ENCODE results near the gene OTOP2. TPM values are rescaled to one million over a fixed set of nuclear protein-coding genes. Genes with fewer than 3 reads are reported as not detected.

The OTOP2 gene
- total RNA-seq, 1 experiment from 2014 or later = not detected

- Histone ChIP-seq H3K9me2 (replicated peaks; ENCODE audit: low read length) (no peaks in the 10 kb centered on the region), H3K4me3 (ENCODE audit: low read length) (no peak overlapping the region), H3K27me3 (ENCODE audit: low read length) (no peaks in the 10 kb centered on the region), H3K4me2 (ENCODE audit: low read length) (no peak overlapping the region), H3K9ac (ENCODE audit: low read length) (no peak overlapping the region), H2AFZ (ENCODE audit: low read length) (no peak overlapping the region), H4K20me1 (ENCODE audit: low read length) (no peaks in the 10 kb centered on the region), H3K27ac (ENCODE audit: low read length) (no peak overlapping the region), H3F3A (ENCODE audit: low read length, unreplicated experiment) (no peaks in the 10 kb centered on the region), H3K9me3 (ENCODE audit: low read length) (no peaks in the 10 kb centered on the region), H3K79me2 (ENCODE audit: low read length) (no peaks in the 10 kb centered on the region), H3K4me1 (ENCODE audit: insufficient read depth, low read length) (peaks cover 14% of the 10 kb centered on the region), H3K36me3 (ENCODE audit: low read depth, low read length) (no peaks in the 10 kb centered on the region)
- DNase-seq (no peak), ATAC-seq (peak; percentile 14; the same call in 1 of the 2 replicates)
- BruUV-seq (replicated peaks) = no TSS peak
- no peak for TF ChIP-seq EZH2phosphoT487 (IDR thresholded peaks at IDR 0.05; ENCODE audit: borderline replicate concordance, low read length)
- no peak for TF ChIP-seq EZH2 (IDR thresholded peaks at IDR 0.05; ENCODE audit: low read length, unreplicated experiment)
- no peak for TF ChIP-seq CTCF (conservative IDR thresholded peaks at IDR 0.05; ENCODE audit: low read depth, low read length)
- CTCF ChIA-PET = no interaction called here
- POLR2A ChIA-PET (ENCODE audit: unreplicated experiment) = no interaction called here
- intact Hi-C loops (cut with micrococcal nuclease) = no loop called here
These were observed 25.5 kb downstream of the OTOP2 start for GRCh38 chr17:74949455-74950115.

GRCh38 chr17:74950207-74950606 lies 26.1 kb downstream of the OTOP2 start:
- intact Hi-C loops (cut with micrococcal nuclease) = no loop called here
- CTCF ChIA-PET = no interaction called here
- TF ChIP-seq CTCF (conservative IDR thresholded peaks at IDR 0.05; ENCODE audit: low read depth, low read length) = no peak
- no peak for TF ChIP-seq EZH2phosphoT487 (IDR thresholded peaks at IDR 0.05; ENCODE audit: borderline replicate concordance, low read length)
- no peak for TF ChIP-seq EZH2 (IDR thresholded peaks at IDR 0.05; ENCODE audit: low read length, unreplicated experiment)

GRCh38 chr17:74951065-74951464 lies 27.0 kb downstream of the OTOP2 start:
- no peak for ATAC-seq
- Histone ChIP-seq H3K4me1 (ENCODE audit: insufficient read depth, low read length) (peaks cover 5% of the 10 kb centered on the region; the same call in 1 of the 2 replicates), H2AFZ (ENCODE audit: low read length) (no peak overlapping the region), H3K4me2 (ENCODE audit: low read length) (no peak overlapping the region), H3F3A (ENCODE audit: low read length, unreplicated experiment) (no peaks in the 10 kb centered on the region), H3K9me3 (ENCODE audit: low read length) (no peaks in the 10 kb centered on the region), H3K4me3 (ENCODE audit: low read length) (no peak overlapping the region), H3K36me3 (ENCODE audit: low read depth, low read length) (no peaks in the 10 kb centered on the region), H3K79me2 (ENCODE audit: low read length) (no peaks in the 10 kb centered on the region), H3K9ac (ENCODE audit: low read length) (no peak overlapping the region), H3K9me2 (replicated peaks; ENCODE audit: low read length) (no peaks in the 10 kb centered on the region), H3K27ac (ENCODE audit: low read length) (no peak overlapping the region), H3K27me3 (ENCODE audit: low read length) (no peaks in the 10 kb centered on the region), H4K20me1 (ENCODE audit: low read length) (no peaks in the 10 kb centered on the region)
- POLR2A ChIA-PET (ENCODE audit: unreplicated experiment) = no interaction called here
- CTCF ChIA-PET = no interaction called here
- no peak for DNase-seq
- intact Hi-C loops (cut with micrococcal nuclease) = no loop called here
- BruUV-seq (replicated peaks) = TSS peak; percentile 38
- TF ChIP-seq EZH2phosphoT487 (IDR thresholded peaks at IDR 0.05; ENCODE audit: borderline replicate concordance, low read length) = no peak
- TF ChIP-seq EZH2 (IDR thresholded peaks at IDR 0.05; ENCODE audit: low read length, unreplicated experiment) = no peak
- no peak for TF ChIP-seq CTCF (conservative IDR thresholded peaks at IDR 0.05; ENCODE audit: low read depth, low read length)

More at GRCh38 chr17:74950207-74950606, 26.1 kb downstream of the OTOP2 start:
- DNase-seq (peak; percentile 33), ATAC-seq (peak; percentile 45)
- no peak overlapping the region for H3K4me2 ChIP-seq (ENCODE audit: low read length)
- no peaks in the 10 kb centered on the region for H3K9me3 ChIP-seq (ENCODE audit: low read length)
- no peak overlapping the region for H3K9ac ChIP-seq (ENCODE audit: low read length)
- BruUV-seq (replicated peaks) = no TSS peak
- no peaks in the 10 kb centered on the region for H3K79me2 ChIP-seq (ENCODE audit: low read length)
- H3K4me3 ChIP-seq (ENCODE audit: low read length) = no peak overlapping the region
- no peaks in the 10 kb centered on the region for H4K20me1 ChIP-seq (ENCODE audit: low read length)
- no peaks in the 10 kb centered on the region for H3K36me3 ChIP-seq (ENCODE audit: low read depth, low read length)
- no peaks in the 10 kb centered on the region for H3K9me2 ChIP-seq (replicated peaks; ENCODE audit: low read length)
- no peaks in the 10 kb centered on the region for H3K27me3 ChIP-seq (ENCODE audit: low read length)
- H3K4me1 ChIP-seq (ENCODE audit: insufficient read depth, low read length) = peaks cover 10% of the 10 kb centered on the region; the same call in 1 of the 2 replicates
- POLR2A ChIA-PET (ENCODE audit: unreplicated experiment) = no interaction called here
- no peak overlapping the region for H2AFZ ChIP-seq (ENCODE audit: low read length)
- no peak overlapping the region for H3K27ac ChIP-seq (ENCODE audit: low read length)
- no peaks in the 10 kb centered on the region for H3F3A ChIP-seq (ENCODE audit: low read length, unreplicated experiment)

Data from PC-3 (cell line).